ENCODE results near the gene FILIP1. TPM values are rescaled to one million over a fixed set of nuclear protein-coding genes. Genes with fewer than 3 reads are reported as not detected.

Gene FILIP1
- total RNA-seq, 6 donors from 2014 or later, result 16.7 to 31.7 (median 21.7) TPM

DNA sequence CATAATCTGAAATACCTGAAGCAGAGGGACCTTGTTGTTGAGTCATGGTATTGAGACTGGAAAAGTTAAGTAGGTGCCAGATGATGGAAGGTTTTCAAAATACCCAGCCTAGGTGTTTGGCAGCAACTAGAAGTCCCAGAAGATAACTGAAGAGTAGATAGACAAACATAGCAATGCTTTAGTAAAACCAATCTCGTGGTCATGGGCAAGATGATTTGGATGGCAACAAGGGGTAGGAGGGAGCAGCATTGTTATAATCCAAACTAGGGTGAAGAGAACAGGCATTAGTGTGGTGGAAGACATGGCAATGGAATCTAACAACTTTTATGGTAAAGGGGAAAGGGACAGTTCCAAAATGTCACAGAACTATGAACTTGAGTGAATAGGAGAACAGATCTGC is 2.3 kb downstream of the FILIP1 start:
- H3K4me1 ChIP-seq, result peaks cover 0 to 21% (median 10%) of the 10 kb centered on the region in 4 donors
- H3K4me3 ChIP-seq, result peak overlapping the region in 3 of 4 donors; percentile 31 to 46 (median 42)
- no peaks in the 10 kb centered on the region for H3K9me3 ChIP-seq
- no peak for DNase-seq
- H3K27ac ChIP-seq, result peak overlapping the region; percentile 13 to 85 (median 56)
- TF ChIP-seq POLR2A (IDR thresholded peaks at IDR 0.05), result peak in 1 of 4 donors; percentile 11
- TF ChIP-seq EP300 (IDR thresholded peaks at IDR 0.05), result no peak
- 52 to 62% methylated on average over 1 of the region's 1 CpG for WGBS, 2 donors
- no peaks in the 10 kb centered on the region for H3K36me3 ChIP-seq
- H3K27me3 ChIP-seq, result no peaks in the 10 kb centered on the region
- ATAC-seq (ENCODE audit: low FRiP score in 2 of 2), result no peak

DNA sequence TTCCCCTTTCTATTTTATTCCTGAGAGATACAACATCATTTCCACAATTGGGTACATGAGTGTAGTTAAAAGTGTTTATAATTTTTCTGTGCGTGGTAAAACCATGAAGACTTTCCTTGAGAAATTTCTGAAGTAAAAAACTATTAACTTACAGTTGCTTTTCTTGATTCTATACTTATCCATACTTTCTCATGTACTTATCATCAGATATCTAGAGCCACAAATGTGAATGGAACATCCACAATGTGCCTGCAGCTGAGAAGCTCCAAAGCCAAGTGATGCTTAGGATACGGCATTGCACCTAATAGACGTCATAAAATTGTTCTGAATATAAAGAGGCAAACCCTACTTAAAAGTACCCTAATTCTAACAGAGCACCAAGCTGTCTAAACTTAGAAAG is 2.9 kb downstream of the FILIP1 start:
- DNase-seq, result no peak
- no peaks in the 10 kb centered on the region for H3K36me3 ChIP-seq
- no peaks in the 10 kb centered on the region for H3K27me3 ChIP-seq
- TF ChIP-seq EP300 (IDR thresholded peaks at IDR 0.05), result no peak
- TF ChIP-seq, protein P1, sequence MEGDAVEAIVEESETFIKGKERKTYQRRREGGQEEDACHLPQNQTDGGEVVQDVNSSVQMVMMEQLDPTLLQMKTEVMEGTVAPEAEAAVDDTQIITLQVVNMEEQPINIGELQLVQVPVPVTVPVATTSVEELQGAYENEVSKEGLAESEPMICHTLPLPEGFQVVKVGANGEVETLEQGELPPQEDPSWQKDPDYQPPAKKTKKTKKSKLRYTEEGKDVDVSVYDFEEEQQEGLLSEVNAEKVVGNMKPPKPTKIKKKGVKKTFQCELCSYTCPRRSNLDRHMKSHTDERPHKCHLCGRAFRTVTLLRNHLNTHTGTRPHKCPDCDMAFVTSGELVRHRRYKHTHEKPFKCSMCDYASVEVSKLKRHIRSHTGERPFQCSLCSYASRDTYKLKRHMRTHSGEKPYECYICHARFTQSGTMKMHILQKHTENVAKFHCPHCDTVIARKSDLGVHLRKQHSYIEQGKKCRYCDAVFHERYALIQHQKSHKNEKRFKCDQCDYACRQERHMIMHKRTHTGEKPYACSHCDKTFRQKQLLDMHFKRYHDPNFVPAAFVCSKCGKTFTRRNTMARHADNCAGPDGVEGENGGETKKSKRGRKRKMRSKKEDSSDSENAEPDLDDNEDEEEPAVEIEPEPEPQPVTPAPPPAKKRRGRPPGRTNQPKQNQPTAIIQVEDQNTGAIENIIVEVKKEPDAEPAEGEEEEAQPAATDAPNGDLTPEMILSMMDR (IDR thresholded peaks at IDR 0.05), result no peak
- no peak for TF ChIP-seq POLR2A (IDR thresholded peaks at IDR 0.05)
- no peak for TF ChIP-seq POLR2AphosphoS5 (IDR thresholded peaks at IDR 0.05)
- H3K9me3 ChIP-seq, result no peaks in the 10 kb centered on the region
- 45 to 58% methylated on average over 3 of the region's 3 CpGs for WGBS, 2 donors
- ATAC-seq (ENCODE audit: low FRiP score in 2 of 2), result no peak
- H3K4me3 ChIP-seq, result peak overlapping the region in 3 of 4 donors; percentile 31 to 46 (median 42)
- H3K4me1 ChIP-seq, result peaks cover 0 to 21% (median 10%) of the 10 kb centered on the region in 4 donors
- H3K27ac ChIP-seq, result peak overlapping the region; percentile 13 to 85 (median 56)

DNA sequence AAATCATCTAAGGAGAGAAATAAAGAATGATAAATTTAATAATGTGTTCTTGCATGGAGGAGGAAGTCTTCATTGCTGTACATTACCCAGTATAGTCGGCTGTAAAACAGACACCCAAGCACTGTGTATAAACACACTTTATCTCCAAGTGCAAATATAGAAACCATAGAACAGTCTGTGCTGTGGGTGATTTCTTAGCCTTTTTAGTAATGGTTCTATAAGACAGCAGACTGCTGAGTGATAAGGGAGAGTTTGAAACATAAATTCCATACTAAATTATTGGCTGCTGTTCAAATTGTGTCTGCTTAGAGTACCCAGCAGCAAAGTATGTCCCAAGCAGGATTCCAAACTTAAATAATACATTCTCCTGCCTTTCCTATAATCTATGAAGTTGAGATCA is 4.6 kb downstream of the FILIP1 start:
- no peaks in the 10 kb centered on the region for H3K27me3 ChIP-seq
- H3K9me3 ChIP-seq, result no peaks in the 10 kb centered on the region
- peaks cover 0 to 17% (median 7%) of the 10 kb centered on the region in 4 donors for H3K4me1 ChIP-seq
- ATAC-seq (ENCODE audit: low FRiP score in 2 of 2), result no peak
- no peak overlapping the region for H3K4me3 ChIP-seq
- H3K27ac ChIP-seq, result peak overlapping the region in 3 of 4 donors; percentile 26 to 67 (median 38)
- WGBS, 2 donors, result 28 to 34% methylated on average over 1 of the region's 1 CpG
- no peak for DNase-seq
- H3K36me3 ChIP-seq, result no peaks in the 10 kb centered on the region
- no peak for TF ChIP-seq POLR2A (IDR thresholded peaks at IDR 0.05)
- TF ChIP-seq, protein P1 (IDR thresholded peaks at IDR 0.05), result no peak
- TF ChIP-seq EP300 (IDR thresholded peaks at IDR 0.05), result no peak
- no peak for TF ChIP-seq POLR2AphosphoS5 (IDR thresholded peaks at IDR 0.05)

DNA sequence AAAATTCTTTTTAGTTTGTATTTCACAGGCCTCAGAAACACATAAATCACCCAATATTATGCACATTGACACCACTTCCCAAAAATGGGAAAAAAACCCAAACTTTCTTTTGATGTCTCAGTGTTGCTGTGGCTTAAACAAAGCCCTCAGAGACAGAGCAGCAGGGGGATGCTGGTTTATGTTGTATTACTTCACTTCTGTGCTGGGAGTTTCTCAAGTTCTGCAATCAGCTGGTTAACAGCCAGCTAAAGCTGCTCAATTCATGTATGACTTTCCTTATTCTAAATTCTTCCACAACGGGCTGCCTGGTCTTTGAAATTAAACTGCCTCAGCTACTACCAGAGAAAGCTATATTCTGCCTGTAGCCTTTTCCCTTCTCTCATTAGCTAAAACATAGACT is 5.6 kb downstream of the FILIP1 start:
- no peak overlapping the region for H3K4me3 ChIP-seq
- ATAC-seq (ENCODE audit: low FRiP score in 2 of 2) (peak in 1 of 2 donors; percentile 80), DNase-seq (peak in 1 of 2 donors; percentile 37)
- TF ChIP-seq POLR2A (IDR thresholded peaks at IDR 0.05) (no peak), EP300 (IDR thresholded peaks at IDR 0.05) (peak in 1 of 4 donors; percentile 2), POLR2AphosphoS5 (IDR thresholded peaks at IDR 0.05) (no peak)
- TF ChIP-seq, protein P1 (IDR thresholded peaks at IDR 0.05), result no peak
- H3K9me3 ChIP-seq, result no peaks in the 10 kb centered on the region
- no peaks in the 10 kb centered on the region for H3K36me3 ChIP-seq
- H3K27me3 ChIP-seq, result no peaks in the 10 kb centered on the region
- peaks cover 0 to 13% (median 7%) of the 10 kb centered on the region in 4 donors for H3K4me1 ChIP-seq
- H3K27ac ChIP-seq, result peak overlapping the region; percentile 23 to 67 (median 34)
- WGBS, 2 donors, result 10 to 28% methylated on average over 1 of the region's 1 CpG

DNA sequence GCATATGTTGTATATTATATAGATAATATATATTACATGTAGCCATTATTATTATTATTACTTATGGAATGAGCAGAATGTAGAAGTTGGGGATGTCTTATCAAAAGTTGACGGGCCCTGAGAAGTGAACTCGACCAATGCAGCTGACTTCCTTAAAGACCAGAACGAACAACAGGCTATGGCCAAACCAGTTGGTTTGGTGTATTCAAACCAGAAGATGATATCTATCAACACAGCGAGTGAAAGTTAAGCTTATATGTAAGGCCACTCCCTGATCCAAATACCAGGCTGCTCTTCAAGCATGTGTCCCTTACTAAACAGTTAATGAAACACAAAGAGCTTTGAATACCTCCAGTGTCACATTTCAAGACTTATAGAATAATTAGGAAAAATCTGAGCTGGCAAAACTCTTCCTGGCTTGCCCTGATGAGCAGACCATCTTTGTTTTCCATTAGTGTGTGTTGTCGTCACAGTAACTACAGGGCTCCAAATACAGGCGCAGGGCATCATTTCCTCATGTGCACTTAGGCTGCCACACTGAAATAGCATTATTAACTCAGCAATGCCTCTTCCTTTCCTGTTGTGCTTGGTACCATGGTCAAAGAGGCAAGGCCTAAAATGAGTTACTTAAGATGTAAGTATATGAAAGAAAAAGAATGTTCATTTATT is 6.6 kb downstream of the FILIP1 start:
- WGBS, 2 donors, result 81 to 87% methylated on average over 6 of the region's 6 CpGs
- no peaks in the 10 kb centered on the region for H3K9me3 ChIP-seq
- H3K27me3 ChIP-seq, result no peaks in the 10 kb centered on the region
- H3K36me3 ChIP-seq, result no peaks in the 10 kb centered on the region
- DNase-seq, result no peak
- TF ChIP-seq, protein P1 (IDR thresholded peaks at IDR 0.05), result no peak
- TF ChIP-seq POLR2A (IDR thresholded peaks at IDR 0.05), result no peak
- no peak for TF ChIP-seq POLR2AphosphoS5 (IDR thresholded peaks at IDR 0.05)
- no peak for TF ChIP-seq EP300 (IDR thresholded peaks at IDR 0.05)
- ATAC-seq (ENCODE audit: low FRiP score in 2 of 2), result no peak
- H3K27ac ChIP-seq, result peak overlapping the region in 1 of 4 donors; percentile 67
- no peak overlapping the region for H3K4me3 ChIP-seq
- peaks cover 0 to 16% (median 8%) of the 10 kb centered on the region in 4 donors for H3K4me1 ChIP-seq

Data from upper lobe of left lung (tissue), 6 donors.